HepG2 (cell line): ENCODE data around the gene TMEM167A. TPM values are rescaled to one million over a fixed set of nuclear protein-coding genes. Genes with fewer than 3 reads are reported as not detected.
A peak's percentile ranks its signal among the peaks of the same experiment; 100 is the strongest.

Experiments used
- MYNN ChIP-seq: sonication (generic); formaldehyde crosslinking; IDR thresholded peaks from 2 replicates; pipeline ENCODE4 v1.4.0; 2020; ENCODE audit warnings: mild to moderate bottlenecking, low read depth, missing genetic modification reagents
- NFKB2 ChIP-seq: sonication (generic); formaldehyde crosslinking; IDR thresholded peaks from 2 replicates; pipeline ENCODE4 v1.4.0; 2020; ENCODE audit warnings: missing genetic modification reagents, borderline replicate concordance
- NFYC ChIP-seq: IDR thresholded peaks from 2 replicates; pipeline ENCODE4 v1.6.1; 2016; ENCODE audit warnings: missing genetic modification reagents, missing compliant biosample characterization
- NONO ChIP-seq, 2 experiments: fragments of 450-650 bp in 1 of 2; sonication (generic) in 1 of 2; formaldehyde crosslinking in 1 of 2; IDR thresholded peaks in 1 of 2; conservative IDR thresholded peaks in 1 of 2; 2 replicates each; pipeline versions ENCODE4 v1.6.1 to v1.8.0; 2017 to 2022; ENCODE audit warnings: mild to moderate bottlenecking in 1 of 2, missing genetic modification reagents in 1 of 2, moderate library complexity in 1 of 2
- NR3C1 ChIP-seq: sonication (generic); formaldehyde crosslinking; IDR thresholded peaks from 2 replicates; pipeline ENCODE4 v1.4.0; 2020; ENCODE audit warnings: missing genetic modification reagents
- RXRB ChIP-seq: IDR thresholded peaks from 2 replicates; pipeline ENCODE4 v1.6.1; 2016; ENCODE audit warnings: borderline replicate concordance, missing genetic modification reagents, missing compliant biosample characterization
- SRF ChIP-seq: IDR thresholded peaks from 2 replicates; pipeline ENCODE4 v1.6.1; 2011; ENCODE audit warnings: mild to moderate bottlenecking, low read depth, low read length, moderate library complexity
- SRSF9 ChIP-seq: fragments of 200-400 bp; formaldehyde crosslinking; IDR thresholded peaks from 2 replicates; pipeline ENCODE4 v1.6.1; 2018; ENCODE audit warnings: borderline replicate concordance, mild to moderate bottlenecking, low read depth, low read length; ENCODE audit not compliant: insufficient read depth, poor library complexity, severe bottlenecking
- SYNCRIP ChIP-seq: fragments of 200-400 bp; formaldehyde crosslinking; IDR thresholded peaks from 2 replicates; pipeline ENCODE4 v1.6.1; 2018; ENCODE audit warnings: mild to moderate bottlenecking, low read depth, low read length; ENCODE audit not compliant: insufficient read depth
- TP53 ChIP-seq: sonication (generic); formaldehyde crosslinking; conservative IDR thresholded peaks from 2 replicates; pipeline ENCODE4 v1.4.0; 2020; ENCODE audit warnings: missing genetic modification reagents
- YEATS2 ChIP-seq: sonication (generic); formaldehyde crosslinking; IDR thresholded peaks from 2 replicates; pipeline ENCODE4 v1.4.0; 2020; ENCODE audit warnings: missing genetic modification reagents, borderline replicate concordance
- YEATS4 ChIP-seq: sonication (generic); formaldehyde crosslinking; IDR thresholded peaks from 2 replicates; pipeline ENCODE4 v1.4.0; 2020; ENCODE audit warnings: missing genetic modification reagents, borderline replicate concordance
- ZNF264 ChIP-seq: sonication (generic); formaldehyde crosslinking; IDR thresholded peaks from 2 replicates; pipeline ENCODE4 v1.4.0; 2020; ENCODE audit warnings: missing genetic modification reagents
- ZNF468 ChIP-seq: sonication (generic); formaldehyde crosslinking; IDR thresholded peaks from 2 replicates; pipeline ENCODE4 v1.8.0; 2022; ENCODE audit warnings: mild to moderate bottlenecking, moderate library complexity, missing genetic modification reagents
- ZNF619 ChIP-seq: sonication (generic); formaldehyde crosslinking; IDR thresholded peaks from 2 replicates; pipeline ENCODE4 v1.4.0; 2020; ENCODE audit warnings: mild to moderate bottlenecking, missing genetic modification reagents
- polyA plus RNA-seq, 8 experiments: library from polyadenylated mRNA; depleted of rRNA in 3 of 8; stranded (reverse) in 7 of 8; unstranded in 1 of 8; fragments of >200 nt; fragmentation: Illumina TruSeq in 4 of 8; extraction: Trizol in 4 of 8; gene quantifications; 2 replicates each; pipeline versions ENCODE4 v1.2.1 to v1.2.3, GENCODE V29; 2011 to 2016; ENCODE audit warnings: low read depth in 4 of 8, missing spikeins in 1 of 8, mixed read lengths in 1 of 8; ENCODE audit not compliant: insufficient read depth in 1 of 8
- total RNA-seq, 5 experiments: library from RNA; depleted of rRNA; stranded (reverse); fragments of >200 nt; fragmentation: Illumina TruSeq; extraction: Trizol; gene quantifications; 2 replicates each; pipeline ENCODE4 v1.2.3, GENCODE V29; 2016; ENCODE audit warnings: low read depth in 1 of 5
- TF ChIP-seq, protein P1 (sequence below): sonication (generic); formaldehyde crosslinking; IDR thresholded peaks from 2 replicates; pipeline ENCODE4 v1.4.0; 2020; ENCODE audit warnings: missing genetic modification reagents
- TF ChIP-seq, protein P2 (sequence below): sonication (generic); formaldehyde crosslinking; IDR thresholded peaks from 2 replicates; pipeline ENCODE4 v1.5.0; 2020; ENCODE audit warnings: missing genetic modification reagents, mild to moderate bottlenecking, borderline replicate concordance
- TF ChIP-seq, protein P3 (sequence below): sonication (generic); formaldehyde crosslinking; IDR thresholded peaks from 2 replicates; pipeline ENCODE4 v1.4.0; 2020; ENCODE audit warnings: missing genetic modification reagents, borderline replicate concordance
- TF ChIP-seq, protein P4 (sequence below), 2 experiments: sonication (generic) in 1 of 2; formaldehyde crosslinking in 1 of 2; IDR thresholded peaks; 2 replicates each; pipeline versions ENCODE4 v1.4.0 to v1.6.1; 2016 to 2020; ENCODE audit warnings: borderline replicate concordance in 1 of 2, low read depth in 1 of 2, mild to moderate bottlenecking in 1 of 2, missing genetic modification reagents in 1 of 2
- TF ChIP-seq, protein P5 (sequence below): IDR thresholded peaks from 2 replicates; pipeline ENCODE4 v1.6.1; 2016; ENCODE audit warnings: missing genetic modification reagents, missing compliant biosample characterization

Gene TMEM167A
- total and polyA plus RNA-seq, 2 of the 13 experiments (the other 11 are each of a cell fraction or from before 2014, with no cell fraction given), result 47.0 to 78.7 TPM

DNA sequence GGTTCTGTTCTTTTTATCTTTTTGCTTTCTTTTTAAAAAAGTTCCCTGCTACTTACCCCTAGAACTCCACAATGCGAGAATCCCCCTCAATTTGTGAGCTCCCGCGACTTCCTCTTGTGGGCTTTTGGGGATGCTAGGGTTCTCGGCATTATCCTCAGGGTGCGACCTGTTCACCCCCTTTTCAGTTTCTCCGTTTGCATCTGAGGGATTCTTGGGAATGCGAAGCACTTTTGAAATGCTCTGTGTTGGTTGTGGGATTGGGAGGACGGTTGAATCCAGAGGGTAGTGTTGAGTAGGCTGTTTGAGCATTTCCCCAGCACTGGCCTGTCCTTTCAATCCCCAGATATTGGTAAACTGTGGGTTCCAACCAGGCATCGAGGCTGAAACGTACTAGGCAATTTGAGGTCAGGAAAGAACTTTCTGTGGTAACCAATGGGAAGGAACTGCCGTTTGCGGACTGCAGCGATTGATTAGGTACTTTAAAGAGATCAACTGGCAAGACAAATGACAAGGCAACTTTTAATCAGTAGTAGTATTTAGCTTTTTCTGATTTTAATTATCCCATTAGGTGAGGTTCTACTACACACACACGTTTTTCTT, 568 bp upstream of the TMEM167A start (continued):
- TF ChIP-seq, protein P1, sequence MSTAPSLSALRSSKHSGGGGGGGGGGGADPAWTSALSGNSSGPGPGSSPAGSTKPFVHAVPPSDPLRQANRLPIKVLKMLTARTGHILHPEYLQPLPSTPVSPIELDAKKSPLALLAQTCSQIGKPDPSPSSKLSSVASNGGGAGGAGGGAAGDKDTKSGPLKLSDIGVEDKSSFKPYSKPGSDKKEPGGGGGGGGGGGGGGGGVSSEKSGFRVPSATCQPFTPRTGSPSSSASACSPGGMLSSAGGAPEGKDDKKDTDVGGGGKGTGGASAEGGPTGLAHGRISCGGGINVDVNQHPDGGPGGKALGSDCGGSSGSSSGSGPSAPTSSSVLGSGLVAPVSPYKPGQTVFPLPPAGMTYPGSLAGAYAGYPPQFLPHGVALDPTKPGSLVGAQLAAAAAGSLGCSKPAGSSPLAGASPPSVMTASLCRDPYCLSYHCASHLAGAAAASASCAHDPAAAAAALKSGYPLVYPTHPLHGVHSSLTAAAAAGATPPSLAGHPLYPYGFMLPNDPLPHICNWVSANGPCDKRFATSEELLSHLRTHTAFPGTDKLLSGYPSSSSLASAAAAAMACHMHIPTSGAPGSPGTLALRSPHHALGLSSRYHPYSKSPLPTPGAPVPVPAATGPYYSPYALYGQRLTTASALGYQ (CRISPR knock-in tag), result no peak
- TF ChIP-seq NR3C1 (CRISPR knock-in tag) (no peak), TP53 (0 out of 2 replicates have a peak, but pooled peaks have one; percentile 11), YEATS2 (CRISPR knock-in tag) (no peak), NFYC (no peak), RXRB (CRISPR knock-in tag) (no peak; the same call in 1 of the 2 replicates), ZNF468 (CRISPR knock-in tag) (no peak), NFKB2 (CRISPR knock-in tag) (no peak), NONO (IDR thresholded peaks at IDR 0.05) (no peak), NONO (CRISPR knock-in tag; conservative IDR thresholded peaks at IDR 0.05) (no peak), SYNCRIP (no peak), MYNN (CRISPR knock-in tag) (no peak), YEATS4 (CRISPR knock-in tag) (no peak), SRSF9 (no peak), SRF (no peak), ZNF619 (no peak), ZNF264 (CRISPR knock-in tag) (no peak)
- TF ChIP-seq, protein P2, sequence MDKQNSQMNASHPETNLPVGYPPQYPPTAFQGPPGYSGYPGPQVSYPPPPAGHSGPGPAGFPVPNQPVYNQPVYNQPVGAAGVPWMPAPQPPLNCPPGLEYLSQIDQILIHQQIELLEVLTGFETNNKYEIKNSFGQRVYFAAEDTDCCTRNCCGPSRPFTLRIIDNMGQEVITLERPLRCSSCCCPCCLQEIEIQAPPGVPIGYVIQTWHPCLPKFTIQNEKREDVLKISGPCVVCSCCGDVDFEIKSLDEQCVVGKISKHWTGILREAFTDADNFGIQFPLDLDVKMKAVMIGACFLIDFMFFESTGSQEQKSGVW (CRISPR knock-in tag), result no peak
- TF ChIP-seq, protein P3, sequence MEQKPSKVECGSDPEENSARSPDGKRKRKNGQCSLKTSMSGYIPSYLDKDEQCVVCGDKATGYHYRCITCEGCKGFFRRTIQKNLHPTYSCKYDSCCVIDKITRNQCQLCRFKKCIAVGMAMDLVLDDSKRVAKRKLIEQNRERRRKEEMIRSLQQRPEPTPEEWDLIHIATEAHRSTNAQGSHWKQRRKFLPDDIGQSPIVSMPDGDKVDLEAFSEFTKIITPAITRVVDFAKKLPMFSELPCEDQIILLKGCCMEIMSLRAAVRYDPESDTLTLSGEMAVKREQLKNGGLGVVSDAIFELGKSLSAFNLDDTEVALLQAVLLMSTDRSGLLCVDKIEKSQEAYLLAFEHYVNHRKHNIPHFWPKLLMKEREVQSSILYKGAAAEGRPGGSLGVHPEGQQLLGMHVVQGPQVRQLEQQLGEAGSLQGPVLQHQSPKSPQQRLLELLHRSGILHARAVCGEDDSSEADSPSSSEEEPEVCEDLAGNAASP (CRISPR knock-in tag), result peak; percentile 59; the same call in 1 of the 2 replicates
- TF ChIP-seq, protein P4, sequence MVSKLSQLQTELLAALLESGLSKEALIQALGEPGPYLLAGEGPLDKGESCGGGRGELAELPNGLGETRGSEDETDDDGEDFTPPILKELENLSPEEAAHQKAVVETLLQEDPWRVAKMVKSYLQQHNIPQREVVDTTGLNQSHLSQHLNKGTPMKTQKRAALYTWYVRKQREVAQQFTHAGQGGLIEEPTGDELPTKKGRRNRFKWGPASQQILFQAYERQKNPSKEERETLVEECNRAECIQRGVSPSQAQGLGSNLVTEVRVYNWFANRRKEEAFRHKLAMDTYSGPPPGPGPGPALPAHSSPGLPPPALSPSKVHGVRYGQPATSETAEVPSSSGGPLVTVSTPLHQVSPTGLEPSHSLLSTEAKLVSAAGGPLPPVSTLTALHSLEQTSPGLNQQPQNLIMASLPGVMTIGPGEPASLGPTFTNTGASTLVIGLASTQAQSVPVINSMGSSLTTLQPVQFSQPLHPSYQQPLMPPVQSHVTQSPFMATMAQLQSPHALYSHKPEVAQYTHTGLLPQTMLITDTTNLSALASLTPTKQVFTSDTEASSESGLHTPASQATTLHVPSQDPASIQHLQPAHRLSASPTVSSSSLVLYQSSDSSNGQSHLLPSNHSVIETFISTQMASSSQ (IDR thresholded peaks at IDR 0.05; ENCODE audit: low read depth), result no peak
- TF ChIP-seq, protein P4 (CRISPR knock-in tag; IDR thresholded peaks at IDR 0.05; ENCODE audit: borderline replicate concordance), result no peak
- TF ChIP-seq, protein P5, sequence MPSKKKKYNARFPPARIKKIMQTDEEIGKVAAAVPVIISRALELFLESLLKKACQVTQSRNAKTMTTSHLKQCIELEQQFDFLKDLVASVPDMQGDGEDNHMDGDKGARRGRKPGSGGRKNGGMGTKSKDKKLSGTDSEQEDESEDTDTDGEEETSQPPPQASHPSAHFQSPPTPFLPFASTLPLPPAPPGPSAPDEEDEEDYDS (CRISPR knock-in tag), result no peak; the same call in 1 of the 2 replicates
